GM12874 (cell line): ENCODE measurements around the gene XIRP1.

Experiments
- TF ChIP-seq, protein P1 (sequence below): IDR thresholded peaks from 2 replicates; pipeline ENCODE4 v1.5.1; 2011; ENCODE audit warnings: low read depth, mild to moderate bottlenecking, control low read depth, low read length, moderate library complexity; ENCODE audit not compliant: insufficient read depth

The XIRP1 gene

GRCh38 chr3:39156421-39156820 is 36.0 kb downstream of the XIRP1 start:
- TF ChIP-seq, protein P1, sequence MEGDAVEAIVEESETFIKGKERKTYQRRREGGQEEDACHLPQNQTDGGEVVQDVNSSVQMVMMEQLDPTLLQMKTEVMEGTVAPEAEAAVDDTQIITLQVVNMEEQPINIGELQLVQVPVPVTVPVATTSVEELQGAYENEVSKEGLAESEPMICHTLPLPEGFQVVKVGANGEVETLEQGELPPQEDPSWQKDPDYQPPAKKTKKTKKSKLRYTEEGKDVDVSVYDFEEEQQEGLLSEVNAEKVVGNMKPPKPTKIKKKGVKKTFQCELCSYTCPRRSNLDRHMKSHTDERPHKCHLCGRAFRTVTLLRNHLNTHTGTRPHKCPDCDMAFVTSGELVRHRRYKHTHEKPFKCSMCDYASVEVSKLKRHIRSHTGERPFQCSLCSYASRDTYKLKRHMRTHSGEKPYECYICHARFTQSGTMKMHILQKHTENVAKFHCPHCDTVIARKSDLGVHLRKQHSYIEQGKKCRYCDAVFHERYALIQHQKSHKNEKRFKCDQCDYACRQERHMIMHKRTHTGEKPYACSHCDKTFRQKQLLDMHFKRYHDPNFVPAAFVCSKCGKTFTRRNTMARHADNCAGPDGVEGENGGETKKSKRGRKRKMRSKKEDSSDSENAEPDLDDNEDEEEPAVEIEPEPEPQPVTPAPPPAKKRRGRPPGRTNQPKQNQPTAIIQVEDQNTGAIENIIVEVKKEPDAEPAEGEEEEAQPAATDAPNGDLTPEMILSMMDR, result no peak

DNA sequence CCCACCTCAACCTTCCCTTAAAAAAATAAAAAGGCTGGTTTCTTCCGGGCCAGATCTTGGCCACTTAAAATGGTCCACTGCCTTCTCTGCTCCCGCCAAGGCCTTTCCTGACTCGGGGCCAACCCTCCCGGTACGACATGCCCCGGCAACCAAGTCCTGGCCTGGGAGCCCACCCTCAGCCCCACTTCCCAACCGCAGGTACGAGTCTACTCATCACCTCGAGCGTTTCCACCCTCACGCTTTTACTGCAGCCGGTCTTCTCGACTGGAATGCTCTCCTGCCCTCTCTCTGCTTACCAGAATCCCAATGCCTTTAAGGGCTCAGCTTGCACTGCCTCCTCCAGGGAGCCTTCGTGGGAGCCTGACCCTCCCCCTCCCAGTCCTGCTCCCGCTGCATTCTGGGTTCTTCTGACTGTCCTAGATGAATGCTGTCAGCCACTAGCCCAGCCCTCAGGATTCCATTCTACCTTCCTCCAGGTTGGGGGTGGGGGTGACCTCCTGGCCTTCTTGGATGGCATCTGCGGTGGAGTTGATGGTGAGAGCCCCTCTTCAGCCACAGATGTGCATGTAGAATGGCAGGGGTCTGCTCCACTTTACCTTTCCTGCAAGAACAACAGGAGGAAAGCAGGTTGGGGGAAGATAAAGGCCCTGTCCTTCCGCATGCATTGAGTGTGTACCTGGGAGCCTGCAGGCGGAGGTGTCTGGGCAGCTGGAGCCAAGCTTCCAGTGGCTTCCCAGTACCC is 37.9 kb downstream of the XIRP1 start:
- TF ChIP-seq, protein P1, result no peak

DNA sequence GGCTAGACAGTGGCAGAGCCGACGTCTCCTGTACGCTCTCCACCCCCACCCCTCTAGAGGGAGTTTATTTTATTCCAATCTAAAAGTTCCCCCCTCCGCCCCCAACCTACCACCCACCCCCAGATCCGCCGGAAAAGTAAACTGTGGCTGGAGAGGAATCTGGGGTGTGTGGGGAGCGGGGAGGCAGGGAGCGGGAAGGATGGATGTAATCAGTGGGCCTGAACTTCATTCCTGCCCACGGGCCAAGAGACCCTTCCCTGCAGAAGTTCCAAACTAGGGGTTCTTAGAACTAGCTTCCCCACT is 38.5 kb downstream of the XIRP1 start:
- TF ChIP-seq, protein P1, result no peak

GRCh38 chr3:39150803-39151631 is 41.4 kb downstream of the XIRP1 start:
- TF ChIP-seq, protein P1, result no peak

DNA sequence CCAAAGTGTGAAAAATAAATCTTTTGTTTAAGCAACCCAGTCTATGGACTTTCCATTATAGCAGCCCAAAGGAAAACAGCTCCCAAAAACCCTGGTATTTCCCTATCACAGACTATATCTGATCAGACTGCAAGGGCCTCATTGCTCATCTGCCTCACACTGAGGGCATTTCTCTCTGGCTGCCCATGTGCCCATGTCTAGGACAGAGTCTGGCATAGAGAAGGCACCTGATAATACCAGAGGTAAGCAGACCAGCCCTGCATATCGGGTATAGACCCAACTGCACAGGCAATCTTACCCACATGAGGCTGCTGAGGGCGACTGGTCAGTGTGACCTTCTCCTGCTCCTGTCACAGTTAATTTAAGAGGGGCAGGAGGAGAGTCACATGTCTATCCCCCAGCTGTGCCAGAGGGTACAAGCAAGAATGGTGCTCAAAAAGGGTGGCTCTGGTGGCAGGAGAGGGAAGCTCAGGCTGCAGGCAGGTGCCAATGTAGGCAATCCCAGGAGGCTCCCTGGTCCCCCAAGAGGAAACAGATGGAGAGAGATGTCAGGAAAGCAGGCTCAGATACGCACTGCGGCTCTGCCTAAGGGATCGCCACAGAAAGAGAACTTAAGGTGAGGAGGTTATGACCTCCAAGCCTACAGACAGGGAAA is 42.1 kb downstream of the XIRP1 start:
- TF ChIP-seq, protein P1, result no peak

GRCh38 chr3:39149498-39150147 is 42.8 kb downstream of the XIRP1 start:
- TF ChIP-seq, protein P1, result no peak

- TF ChIP-seq, protein P1, result no peak
Measured at GRCh38 chr3:39149059-39149455, 43.3 kb downstream of the XIRP1 start.
